ENCODE data around the gene FLT3.
"Not testable (repeated sequence)": the region's sequence is repeated elsewhere in the genome, so short reads cannot be mapped to it uniquely, and the experiment has no call there.

Gene FLT3

GRCh38 chr13:28013482-28013881 is 86.9 kb downstream of the FLT3 start:
- no peak for TF ChIP-seq CTCF (conservative IDR thresholded peaks at IDR 0.05; ENCODE audit: low read depth)
- H3K27ac ChIP-seq: no peak overlapping the region
- ChIA-PET POLR2A (ENCODE audit: low non-redundant PET) (no interaction called here), CTCF (interaction anchor here (1.0 kb wide), 1 partner anchor 32 kb away, joined by 4 read pairs; no protein-coding TSS in a partner anchor)
- no peak for DNase-seq (ENCODE audit: low spot score)

- no peak for DNase-seq (ENCODE audit: low spot score)
- POLR2A ChIA-PET (ENCODE audit: low non-redundant PET): no interaction called here
- CTCF ChIA-PET: no interaction called here
- H3K27ac ChIP-seq: no peak overlapping the region
- no peak for TF ChIP-seq CTCF (conservative IDR thresholded peaks at IDR 0.05; ENCODE audit: low read depth)
Observed at GRCh38 chr13:28012896-28013295, 87.5 kb downstream of the FLT3 start.

GRCh38 chr13:28012383-28012782 is 88.0 kb downstream of the FLT3 start:
- ChIA-PET POLR2A (ENCODE audit: low non-redundant PET) (no interaction called here), CTCF (interaction anchor here (0.6 kb wide), 1 partner anchor 21 kb away, joined by 3 read pairs; no protein-coding TSS in a partner anchor)
- no peak for TF ChIP-seq CTCF (conservative IDR thresholded peaks at IDR 0.05; ENCODE audit: low read depth)
- no peak for DNase-seq (ENCODE audit: low spot score)
- no peak overlapping the region for H3K27ac ChIP-seq

GRCh38 chr13:28010046-28010445 is 90.3 kb downstream of the FLT3 start:
- CTCF ChIA-PET: no interaction called here
- TF ChIP-seq CTCF (conservative IDR thresholded peaks at IDR 0.05; ENCODE audit: low read depth): no peak
- H3K27ac ChIP-seq: no peak overlapping the region
- POLR2A ChIA-PET (ENCODE audit: low non-redundant PET): no interaction called here
- no peak for DNase-seq (ENCODE audit: low spot score)

GRCh38 chr13:28005016-28005415 is 95.4 kb downstream of the FLT3 start:
- DNase-seq (ENCODE audit: low spot score); POLR2A ChIA-PET (ENCODE audit: low non-redundant PET); H3K27ac ChIP-seq; CTCF ChIA-PET: not testable (repeated sequence)

GRCh38 chr13:28002886-28003698 is 97.3 kb downstream of the FLT3 start:
- DNase-seq (ENCODE audit: low spot score): no peak
- ChIA-PET CTCF (interaction anchor here (0.5 kb wide), 1 partner anchor 626 kb away, joined by 3 read pairs; no protein-coding TSS in a partner anchor), POLR2A (ENCODE audit: low non-redundant PET) (no interaction called here)
- TF ChIP-seq CTCF (conservative IDR thresholded peaks at IDR 0.05; ENCODE audit: low read depth): no peak
- no peak overlapping the region for H3K27ac ChIP-seq

- H3K27ac ChIP-seq: no peak overlapping the region
- POLR2A ChIA-PET (ENCODE audit: low non-redundant PET): no interaction called here
- no peak for DNase-seq (ENCODE audit: low spot score)
- CTCF ChIA-PET: interaction anchor here (0.6 kb wide), 1 partner anchor 620 kb away, joined by 4 read pairs; no protein-coding TSS in a partner anchor
- no peak for TF ChIP-seq CTCF (conservative IDR thresholded peaks at IDR 0.05; ENCODE audit: low read depth)
Observed at GRCh38 chr13:28001837-28002473, 98.4 kb downstream of the FLT3 start.

Measured in RWPE1 (cell line).